Dedifferentiated amniotic fluid mesenchymal stem cell (primary cell): ENCODE data around the gene CAB39.

Experiments
- DNase-seq: peaks from one replicate; pipeline ENCODE4 v3.0.0-alpha.2; 2016; ENCODE audit errors: extremely low spot score

CAB39 gene

DNA sequence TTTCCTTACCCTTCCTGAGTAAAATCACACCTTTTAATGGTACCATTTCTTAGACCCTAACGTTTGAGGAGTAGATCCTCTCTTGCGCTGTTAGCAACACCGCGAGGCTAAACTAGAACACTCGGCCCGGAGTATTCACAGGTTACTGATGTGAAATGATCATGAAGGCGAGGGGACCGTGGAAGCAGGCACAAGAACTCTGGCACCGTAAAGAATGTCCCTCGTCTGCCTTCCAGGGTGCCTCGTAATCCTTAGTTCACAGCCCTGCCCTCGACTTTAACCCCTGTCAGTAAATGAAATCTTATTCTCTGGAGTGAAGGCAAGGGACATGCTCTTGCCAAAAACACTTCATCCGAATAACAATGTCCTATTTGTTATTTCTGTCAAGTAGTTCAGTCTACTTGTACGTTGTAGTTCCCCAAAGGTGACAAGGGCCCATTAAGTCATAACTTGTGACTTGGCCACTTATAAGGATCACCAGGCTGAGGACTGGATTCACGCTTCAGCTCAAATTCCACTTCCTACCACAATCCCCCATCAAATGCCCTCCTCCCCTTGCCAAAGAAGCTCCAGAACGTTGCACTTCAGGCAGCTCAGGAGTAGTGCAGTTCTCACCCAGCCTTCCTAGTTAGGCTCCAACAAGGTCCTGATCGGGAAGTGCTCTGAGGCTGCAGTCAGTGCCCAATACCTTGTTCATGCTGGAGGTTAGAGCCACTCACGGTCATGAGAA lies 108.8 kb downstream of the CAB39 start:
- no peak for DNase-seq

DNA sequence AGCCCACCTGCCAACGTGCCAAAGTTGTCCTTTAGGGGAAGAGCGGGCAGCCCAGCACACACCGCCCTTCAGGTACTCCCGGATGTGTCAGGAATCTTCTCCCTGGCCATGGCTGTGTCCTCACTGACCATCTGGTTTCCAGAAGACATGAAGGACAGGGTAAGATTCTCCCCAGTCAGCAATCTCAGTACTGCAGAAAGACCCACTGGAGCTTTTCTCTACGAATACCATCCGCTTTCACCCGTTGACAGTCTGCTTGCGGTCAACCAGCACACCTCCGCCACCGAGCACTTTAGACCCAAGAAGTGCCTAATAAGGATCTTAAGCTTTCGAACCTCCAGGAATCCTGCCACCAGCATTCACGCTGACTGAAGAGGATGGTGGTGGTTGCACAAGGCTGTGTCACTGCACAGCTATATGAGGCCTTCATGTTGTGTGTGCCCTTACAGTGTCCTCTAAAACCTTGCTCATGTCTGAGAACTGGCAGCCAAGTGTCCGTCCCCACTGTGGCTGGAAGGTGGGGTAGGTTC lies 109.4 kb downstream of the CAB39 start:
- DNase-seq: no peak

DNA sequence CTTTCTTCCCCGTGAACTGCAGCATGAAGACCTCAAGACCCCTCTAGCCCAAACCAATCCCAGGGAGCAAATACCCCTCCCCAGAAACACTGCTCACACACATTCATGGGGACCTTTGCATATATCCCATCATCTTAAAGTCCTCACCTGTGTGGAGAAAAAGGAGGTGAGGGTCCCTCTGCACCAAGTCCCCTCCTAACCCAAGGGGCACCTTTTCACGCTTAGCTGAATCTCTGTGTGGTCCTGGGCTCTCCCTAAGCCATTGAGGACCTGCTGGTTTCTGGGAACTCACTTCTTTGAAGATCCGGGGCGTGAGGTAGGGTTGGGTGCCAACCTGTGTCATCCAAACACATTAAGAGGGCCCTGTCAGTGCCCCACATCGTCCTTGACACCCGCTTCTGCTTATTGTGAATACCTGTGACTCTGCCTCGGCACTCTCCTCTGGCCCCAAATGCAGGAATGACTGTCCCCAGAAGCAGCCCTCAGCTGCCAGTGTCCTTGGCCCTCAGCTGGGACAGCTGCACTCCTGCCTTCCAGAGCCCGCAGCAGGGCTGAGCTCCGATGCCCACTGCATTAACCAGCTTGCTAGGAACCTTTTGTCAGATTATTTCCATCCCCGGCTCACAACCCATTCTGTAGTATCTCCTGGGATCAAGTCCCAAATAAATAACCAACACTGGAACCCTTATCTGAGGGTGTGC lies 110.8 kb downstream of the CAB39 start:
- no peak for DNase-seq

DNA sequence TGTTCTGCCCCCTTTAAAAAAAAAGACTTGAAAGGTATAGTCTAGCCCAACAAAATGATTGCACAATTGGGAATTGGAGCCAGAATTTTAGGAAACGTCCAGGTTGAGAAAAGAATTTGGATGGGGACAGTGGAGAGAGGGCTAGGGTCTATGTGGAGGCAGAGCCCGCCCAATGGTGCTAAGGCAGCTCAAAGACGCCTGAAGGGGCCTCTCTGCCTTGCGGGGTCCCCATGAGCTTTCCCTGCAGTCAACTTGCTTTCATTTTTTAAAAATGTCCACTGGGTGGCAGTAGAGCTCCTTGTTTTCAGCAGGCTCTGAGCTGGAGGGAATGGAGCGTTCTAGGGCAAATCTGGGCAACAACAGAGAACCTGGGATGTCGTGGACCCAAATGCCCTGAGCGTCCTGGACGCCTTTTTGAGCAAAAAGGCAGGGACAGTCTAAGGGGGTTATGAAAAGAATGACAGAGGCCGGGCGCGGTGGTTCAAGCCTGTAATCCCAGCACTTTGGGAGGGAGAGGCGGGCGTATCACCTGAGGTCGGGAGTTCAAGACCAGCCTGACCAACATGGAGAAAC lies 111.8 kb downstream of the CAB39 start:
- DNase-seq: peak; percentile 90

DNA sequence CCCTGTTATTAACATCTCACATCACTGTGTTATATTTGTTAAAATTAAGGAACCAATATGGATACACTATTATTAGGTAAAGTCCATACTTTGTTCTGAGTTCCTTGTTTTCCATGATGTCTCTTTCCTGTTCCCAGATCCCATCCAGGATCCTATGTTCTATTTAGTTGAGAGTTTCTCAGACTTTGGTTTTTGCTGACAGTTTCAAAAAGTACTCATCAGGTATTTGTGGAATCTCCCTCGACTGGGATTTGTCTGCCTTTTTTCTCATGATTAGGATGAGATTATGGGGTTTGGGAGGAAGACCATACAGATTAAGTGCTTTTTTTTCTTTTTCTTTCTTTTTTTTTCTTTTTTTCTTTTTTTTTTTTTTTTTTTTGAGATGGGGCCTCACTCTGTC lies 112.7 kb downstream of the CAB39 start:
- DNase-seq: no peak

DNA sequence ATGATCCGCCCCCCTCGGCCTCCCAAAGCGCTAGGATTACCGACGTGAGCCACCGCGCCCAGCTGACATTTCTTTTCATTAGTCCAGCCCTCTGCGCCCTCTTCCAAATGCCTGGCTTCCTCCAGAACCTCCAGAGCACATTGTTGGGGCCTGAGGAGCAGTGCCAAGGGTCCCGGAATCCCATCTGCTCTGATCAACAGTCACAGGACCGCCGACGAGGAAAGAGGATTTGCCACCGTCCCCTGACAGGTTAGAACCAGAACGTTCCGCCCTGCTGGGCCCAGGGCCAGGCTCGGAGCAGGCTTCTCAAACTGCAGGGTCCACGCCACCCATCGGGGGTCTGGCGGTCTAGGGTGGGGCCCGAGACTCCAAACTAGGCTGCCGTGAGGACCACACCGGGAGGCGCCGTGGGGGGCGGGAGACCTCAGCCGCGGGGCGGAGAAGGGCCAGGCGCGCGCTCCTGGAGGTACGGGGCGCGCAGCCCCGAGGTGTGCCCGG lies 115.2 kb downstream of the CAB39 start:
- DNase-seq: no peak

DNA sequence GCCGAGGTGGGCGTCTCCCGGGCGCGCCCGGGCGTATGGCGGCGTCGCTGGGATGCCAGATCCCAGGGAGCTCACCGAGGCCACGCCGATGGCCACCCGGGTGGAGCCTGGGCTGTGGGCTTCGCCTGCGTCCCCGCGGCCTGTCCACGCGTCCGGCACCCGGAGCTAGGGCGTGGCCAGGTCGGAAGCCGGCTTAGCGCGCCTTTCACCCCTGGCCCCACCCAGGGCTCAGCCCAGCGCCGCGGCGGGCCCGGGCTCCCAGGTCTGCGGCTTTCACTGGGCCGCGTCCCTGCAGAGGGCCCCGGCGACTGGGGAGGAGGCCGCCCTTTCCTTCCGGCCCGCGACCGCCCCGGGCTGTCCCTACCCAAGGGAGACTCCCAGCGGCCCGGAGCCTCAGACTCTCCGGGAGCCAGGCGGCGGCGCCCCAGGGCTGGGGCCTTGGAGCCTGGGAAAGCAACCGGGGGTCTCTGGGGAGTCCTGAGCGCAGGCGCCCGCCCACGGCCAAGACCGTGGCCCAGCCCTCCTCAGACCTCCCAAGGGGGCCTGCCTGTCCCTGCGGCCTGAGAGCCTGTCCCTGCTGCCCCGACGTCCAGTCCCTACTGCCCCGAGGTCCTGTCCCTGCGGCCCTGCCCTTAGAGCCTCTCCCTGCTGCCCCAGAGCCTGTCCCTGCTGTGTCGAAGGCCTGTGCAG lies 115.8 kb downstream of the CAB39 start:
- no peak for DNase-seq

DNA sequence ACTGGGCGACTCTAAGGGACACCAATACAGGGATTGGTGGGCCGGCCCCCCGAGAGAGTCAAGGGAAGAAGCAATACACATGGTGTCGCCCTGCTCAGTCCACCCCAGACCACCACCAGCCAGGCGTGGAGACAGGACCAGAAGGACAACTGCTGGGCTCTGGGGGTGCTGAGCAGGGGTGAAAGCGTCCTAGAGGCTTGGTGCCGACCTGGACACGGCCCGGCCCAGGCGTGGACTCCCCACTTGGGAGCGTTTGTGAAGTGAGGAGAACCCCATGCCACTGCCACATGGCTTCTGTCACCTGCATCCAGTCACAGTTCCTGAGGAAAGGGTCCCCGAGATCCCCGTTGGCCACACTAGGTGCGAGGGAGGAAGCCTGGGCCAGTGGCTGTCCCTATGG lies 116.7 kb downstream of the CAB39 start:
- no peak for DNase-seq

DNA sequence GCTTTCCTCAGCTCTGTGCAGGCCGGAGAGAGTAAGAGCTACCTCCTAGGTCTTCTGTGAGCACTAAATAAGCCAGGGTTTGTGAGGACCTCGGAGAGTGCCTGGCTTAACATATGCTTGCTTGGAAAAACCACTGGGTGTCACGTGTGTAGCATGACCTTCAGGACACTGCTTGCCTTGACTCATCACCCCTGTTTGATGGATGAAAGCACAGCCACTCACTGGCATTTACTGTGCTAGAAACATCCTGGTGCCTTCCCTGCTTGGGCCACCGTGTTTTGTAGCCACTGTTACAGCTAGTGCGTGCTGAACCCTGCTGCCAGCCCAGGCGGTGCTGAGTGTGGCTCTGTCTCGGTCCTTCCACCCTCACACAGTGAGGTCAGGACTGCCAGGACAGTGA lies 117.3 kb downstream of the CAB39 start:
- no peak for DNase-seq

DNA sequence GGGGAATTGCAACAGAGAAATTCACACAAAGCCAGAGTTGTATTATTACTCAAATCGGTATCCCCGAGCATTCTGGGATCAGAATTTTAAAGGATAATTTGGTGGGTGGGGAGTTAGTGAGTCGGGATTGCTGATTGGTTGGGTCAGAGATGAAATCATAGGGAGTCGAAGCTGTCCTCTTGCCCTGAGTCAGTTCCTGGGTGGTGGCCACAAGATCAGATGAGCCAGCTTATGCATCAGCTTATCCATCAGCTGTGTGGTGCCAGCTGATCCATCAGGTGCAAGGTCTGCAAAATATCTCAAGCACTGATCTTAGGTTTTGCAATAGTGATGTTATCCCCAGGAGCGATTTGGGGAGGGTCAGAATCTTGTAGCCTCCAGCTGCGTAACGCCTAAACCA lies 117.8 kb downstream of the CAB39 start:
- no peak for DNase-seq

DNA sequence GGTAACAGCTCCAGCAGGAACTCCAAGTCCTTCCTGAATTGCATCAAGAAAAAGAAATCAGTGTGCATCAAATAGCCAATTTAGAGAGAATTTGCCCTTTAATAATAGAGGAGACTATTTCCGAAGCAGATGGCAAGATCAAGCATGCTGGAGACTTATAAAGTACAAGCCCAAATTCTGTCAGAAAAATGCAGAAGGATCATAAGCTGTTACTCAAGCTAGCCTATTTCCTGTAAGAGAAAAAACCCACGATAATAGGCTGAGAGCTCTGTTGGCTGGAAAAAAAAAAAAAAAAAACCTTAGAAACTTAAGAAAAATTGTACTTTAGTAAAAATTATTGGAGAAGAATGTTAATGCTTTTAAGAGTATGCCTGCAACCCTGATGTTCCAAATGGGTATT lies 127.7 kb downstream of the CAB39 start:
- no peak for DNase-seq

DNA sequence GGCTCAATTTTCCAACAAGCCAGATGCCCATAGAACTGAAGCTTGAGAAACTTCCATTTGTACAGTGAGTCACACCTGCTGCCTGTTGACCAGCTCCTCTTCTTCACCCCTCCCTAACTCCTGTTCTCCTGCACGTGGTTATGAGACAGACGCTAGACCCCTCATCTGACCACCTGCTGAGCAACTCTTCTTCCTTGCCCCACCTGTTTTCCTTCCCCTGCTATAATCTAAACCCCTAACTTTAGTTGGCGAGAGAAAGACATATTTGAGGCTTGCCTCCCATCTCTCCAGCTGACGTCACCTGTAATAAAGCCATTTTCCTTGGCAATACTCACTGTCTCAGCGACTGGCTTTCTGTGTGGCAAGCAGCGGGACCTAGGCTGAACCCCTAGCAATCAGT lies 129.8 kb downstream of the CAB39 start:
- DNase-seq: no peak

DNA sequence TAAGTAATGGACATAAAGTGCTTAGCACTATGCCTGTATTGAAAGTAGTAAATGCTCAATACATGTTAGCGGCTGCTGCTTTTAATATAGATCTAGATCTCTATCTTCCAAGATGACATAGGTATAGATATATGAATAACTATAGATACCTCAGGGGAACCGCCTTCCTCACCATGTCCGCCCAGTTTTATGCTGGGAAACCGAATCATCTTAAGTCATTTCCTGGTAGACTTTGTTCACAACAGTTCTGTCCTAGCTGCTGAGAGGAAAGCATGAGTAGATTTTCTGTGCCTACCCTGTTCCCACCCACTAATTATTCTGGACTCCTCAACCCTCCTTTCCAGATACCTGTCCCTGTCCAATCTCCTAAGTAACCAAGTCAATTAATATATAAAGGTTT lies 130.5 kb downstream of the CAB39 start:
- no peak for DNase-seq

DNA sequence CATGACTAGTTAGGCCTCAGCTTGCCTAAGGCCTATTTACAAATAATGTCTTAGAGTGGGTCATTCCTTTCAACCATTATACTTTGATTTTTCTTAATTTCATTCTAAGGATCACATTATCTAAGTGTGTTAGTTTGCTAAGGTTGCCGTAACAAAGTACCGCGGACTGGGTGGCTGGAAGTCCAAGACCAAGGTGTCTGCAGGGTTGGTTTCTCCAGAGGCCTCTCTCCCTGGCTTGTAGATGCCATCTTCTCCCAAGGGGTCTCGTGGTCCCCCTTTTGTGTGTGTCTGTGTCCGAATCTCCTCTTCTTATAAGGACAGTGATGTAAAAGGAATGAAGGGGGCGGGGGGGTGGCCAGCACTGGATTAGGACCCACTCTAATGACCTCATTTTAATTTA lies 133.7 kb downstream of the CAB39 start:
- DNase-seq: no peak

DNA sequence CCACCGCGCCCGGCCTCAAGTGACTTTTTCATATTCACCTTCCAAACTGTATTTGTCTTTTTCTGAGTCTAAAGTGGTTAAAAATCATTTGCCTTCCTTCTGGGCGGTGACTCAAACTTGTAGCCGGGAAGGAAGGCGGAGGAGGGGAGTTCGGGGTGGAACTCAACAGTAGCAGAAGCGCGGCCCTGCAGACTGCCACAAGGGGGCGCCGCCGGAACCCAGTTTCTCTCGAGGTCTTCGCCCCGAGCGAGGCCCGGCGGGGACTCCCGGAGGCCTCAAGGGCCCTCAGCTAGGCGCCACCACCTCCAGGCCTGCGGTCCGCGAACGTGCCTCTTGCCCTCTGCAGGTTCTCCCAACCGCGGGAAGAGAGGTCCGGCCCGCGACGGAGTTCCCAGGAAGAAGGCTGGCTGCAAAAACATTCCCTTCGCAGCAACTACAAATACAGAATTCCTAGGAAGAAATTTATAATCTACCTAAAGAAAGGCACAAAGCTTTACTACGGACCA lies 135.3 kb downstream of the CAB39 start:
- peak; percentile 69 for DNase-seq

DNA sequence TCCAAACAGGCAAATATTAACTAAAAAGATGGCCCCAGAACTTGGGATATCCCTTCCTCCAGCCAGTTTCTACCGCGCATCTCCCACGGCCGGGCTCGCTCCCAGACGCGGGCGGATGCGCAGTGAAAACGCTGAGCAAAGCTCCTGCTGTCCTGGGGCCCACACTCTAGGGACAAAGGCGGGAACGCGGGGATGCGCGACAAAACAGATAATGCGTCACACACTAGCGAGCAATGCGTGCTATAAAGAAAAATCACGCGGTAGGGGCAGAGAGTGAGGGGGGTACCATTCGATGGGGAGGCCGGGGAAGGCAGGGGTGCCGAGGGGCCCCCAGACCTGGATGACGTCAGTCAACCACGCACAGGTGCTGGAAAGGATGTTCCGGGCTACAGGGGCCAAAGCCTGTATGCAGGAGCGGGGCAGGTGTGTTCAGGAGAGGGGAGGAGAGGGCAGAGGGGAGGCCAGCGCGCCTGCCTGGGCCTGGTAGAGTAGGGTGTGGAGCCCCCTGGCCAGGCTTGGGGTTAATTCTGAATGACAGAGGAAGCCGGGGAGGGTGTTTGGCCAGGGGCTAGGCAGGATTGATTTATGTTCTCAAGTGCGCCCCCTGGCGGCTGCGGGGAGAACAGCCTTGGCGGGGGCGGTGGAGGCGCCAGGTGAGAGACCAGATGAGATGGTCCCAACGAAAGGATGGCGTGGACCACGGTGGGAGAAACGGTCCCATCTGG lies 137.2 kb downstream of the CAB39 start:
- DNase-seq: no peak

DNA sequence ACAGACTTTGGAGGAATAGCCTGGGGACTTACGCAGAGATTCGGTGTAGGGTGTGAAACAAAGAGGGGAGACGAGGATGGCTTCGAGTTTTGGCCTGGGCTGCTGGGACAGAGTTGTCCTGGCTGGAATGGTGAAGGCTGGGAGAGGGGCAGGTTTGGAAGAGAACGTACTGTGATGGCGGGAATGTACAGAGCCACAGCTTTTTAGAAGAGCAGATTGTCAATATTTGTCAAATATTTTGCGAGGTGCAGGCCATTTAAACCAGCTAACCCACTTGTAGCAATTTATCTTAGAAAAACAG lies 137.7 kb downstream of the CAB39 start:
- DNase-seq: no peak

DNA sequence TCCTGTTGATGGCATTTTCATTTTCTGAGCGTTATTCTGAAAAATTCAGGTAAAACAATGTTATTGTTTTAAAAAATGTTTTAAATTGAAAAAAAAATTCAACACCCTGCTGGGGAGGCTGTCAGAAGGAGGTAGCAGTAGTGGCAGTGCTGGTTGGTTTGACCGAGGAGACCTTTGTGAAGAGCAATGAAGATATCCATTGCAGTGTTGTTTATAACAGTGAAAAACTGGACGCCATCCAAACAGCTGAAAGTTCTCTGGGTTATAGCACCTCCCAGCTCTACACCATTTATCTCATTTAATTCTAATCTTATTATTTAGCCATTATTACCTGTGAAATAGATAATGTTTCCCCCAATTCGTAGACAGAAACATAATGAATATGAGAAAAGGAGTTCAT lies 139.5 kb downstream of the CAB39 start:
- DNase-seq: no peak

DNA sequence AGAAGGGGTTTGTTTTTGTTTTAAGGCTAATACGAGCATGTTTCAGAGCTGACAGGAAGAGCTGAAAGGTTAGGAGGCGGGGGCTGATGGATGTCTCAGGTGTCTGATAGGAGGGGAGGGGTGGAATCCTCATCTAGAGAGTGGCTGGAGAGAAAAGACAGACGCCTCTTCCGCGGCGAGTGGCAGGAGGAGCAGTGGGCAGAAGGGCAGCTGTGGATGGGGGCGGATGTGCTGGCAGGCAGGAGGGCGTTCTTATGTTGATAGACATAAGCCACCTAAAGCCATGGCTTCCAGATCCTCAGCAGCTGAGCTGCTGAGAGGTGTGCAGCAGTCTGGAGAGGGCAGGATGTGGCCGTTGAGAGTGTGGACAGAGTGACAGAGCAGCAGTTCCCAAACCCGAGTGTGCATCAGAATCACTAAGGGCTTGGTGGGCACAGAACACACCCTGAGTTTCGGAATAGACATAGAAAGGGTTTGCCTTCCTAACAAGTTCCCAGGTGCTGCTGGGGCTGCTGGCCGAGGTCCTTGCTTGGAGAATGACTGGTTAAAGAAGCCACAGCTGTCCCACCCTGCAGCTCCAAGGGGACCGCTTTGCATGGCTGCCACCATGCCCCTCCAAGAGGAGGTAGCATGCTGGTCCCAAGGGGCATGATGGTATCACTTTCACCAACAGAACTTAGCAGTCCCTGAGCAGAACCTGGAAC lies 149.1 kb downstream of the CAB39 start:
- no peak for DNase-seq

DNA sequence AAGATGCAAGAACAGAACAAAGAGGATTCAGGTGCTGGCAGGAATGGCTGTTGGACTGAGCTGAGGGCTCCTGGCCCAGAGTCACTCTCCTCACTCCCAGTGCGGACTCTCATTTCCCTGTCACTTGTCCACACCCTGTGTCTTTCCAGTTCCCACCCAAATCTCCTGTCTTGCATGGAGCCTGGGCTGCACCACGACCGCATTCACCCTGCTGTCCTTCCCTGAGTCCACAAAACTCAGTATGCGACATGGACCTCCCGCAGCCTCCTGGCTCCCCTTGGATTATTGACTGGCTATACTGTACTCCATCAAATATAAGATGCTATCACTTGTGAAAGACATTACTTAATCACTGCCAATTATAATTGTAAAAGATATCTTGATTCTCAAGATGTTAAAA lies 149.7 kb downstream of the CAB39 start:
- DNase-seq: no peak

DNA sequence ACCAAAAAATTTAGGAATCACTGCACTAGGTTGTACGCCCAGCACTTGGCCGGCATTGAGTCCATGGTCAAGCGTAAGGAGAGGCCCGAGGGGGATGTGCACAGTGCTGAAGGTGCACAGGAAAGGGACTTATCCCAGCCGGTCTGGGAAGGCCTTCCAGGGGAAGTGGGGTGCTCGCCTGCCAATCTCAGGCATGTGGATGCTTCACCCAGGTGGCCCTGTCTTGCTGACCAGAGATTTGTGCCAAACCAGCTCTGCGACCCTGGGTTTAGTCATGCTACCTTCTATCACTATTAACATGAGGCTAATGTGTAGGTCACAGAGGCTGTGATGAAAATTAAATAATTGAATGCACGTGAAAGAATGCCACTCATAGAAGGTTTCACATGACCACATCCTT lies 150.4 kb downstream of the CAB39 start:
- DNase-seq: no peak
